Measurements from ENCODE around the gene GPALPP1. TPM values are rescaled to one million over a fixed set of nuclear protein-coding genes. Genes with fewer than 3 reads are reported as not detected.

Gene GPALPP1
- total RNA-seq, 1 donor from 2014 or later, result 18.5 TPM

DNA sequence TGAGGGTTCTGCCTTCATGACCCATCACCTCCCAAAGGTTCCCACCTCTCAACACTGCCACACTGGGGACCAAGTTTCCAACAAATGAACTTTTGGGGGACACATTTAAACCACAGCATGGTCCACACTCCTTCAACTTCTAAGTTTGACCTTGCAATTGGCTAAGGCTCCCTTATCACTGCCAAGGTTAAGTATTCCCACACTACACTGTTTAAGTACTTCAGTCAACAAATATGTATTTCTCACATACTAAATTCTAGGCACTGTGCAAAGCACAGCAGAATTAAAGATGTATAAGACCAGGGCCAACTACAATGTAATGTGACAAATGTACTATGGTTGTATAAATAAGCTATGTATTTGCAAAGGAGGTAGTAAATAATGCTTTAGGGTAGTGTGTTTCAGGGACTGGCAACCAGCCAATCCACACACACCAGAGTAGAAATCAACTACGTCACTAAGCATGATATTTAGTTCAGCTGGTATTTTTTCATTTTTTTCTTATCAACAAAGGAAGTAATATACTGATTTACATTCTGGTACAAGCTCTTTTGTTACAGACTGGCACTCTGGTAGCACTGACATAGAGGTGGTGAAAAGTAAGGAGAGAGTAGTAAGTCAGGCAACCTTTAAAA is 12.3 kb upstream of the GPALPP1 start:
- Histone ChIP-seq H3K27ac (ENCODE audit: low read depth, low read length) (no peak overlapping the region), H3K9ac (ENCODE audit: low read length) (no peak overlapping the region), H3K36me3 (ENCODE audit: insufficient read depth, low read length) (peaks cover 35% of the 10 kb centered on the region), H3K27me3 (ENCODE audit: insufficient read depth, low read length) (no peaks in the 10 kb centered on the region), H3K79me2 (ENCODE audit: insufficient read depth, low read length) (peaks cover 4% of the 10 kb centered on the region), H3K4me2 (ENCODE audit: low read length) (no peak overlapping the region), H3K9me3 (ENCODE audit: insufficient read depth, low read depth, low read length) (no peaks in the 10 kb centered on the region), H2AFZ (ENCODE audit: low read depth, low read length) (no peak overlapping the region), H3K4me1 (ENCODE audit: insufficient read depth, low read length) (peaks cover 7% of the 10 kb centered on the region), H3K4me3 (ENCODE audit: insufficient read depth, low read depth, low read length) (no peak overlapping the region), H4K20me1 (ENCODE audit: insufficient read depth, low read length) (peaks cover 3% of the 10 kb centered on the region)
- DNase-seq (ENCODE audit: low read depth) (no peak), FAIRE-seq (no peak)
- Mint-ChIP-seq H3K27ac (ENCODE audit: unreplicated experiment) (no peak overlapping the region), H3K27me3 (ENCODE audit: low read depth, unreplicated experiment) (no peaks in the 10 kb centered on the region), H3K4me3 (ENCODE audit: unreplicated experiment) (no peak overlapping the region), H3K9me3 (ENCODE audit: unreplicated experiment) (no peaks in the 10 kb centered on the region), H3K36me3 (ENCODE audit: low read depth, unreplicated experiment) (peaks cover 7% of the 10 kb centered on the region), H3K4me1 (ENCODE audit: low read depth, unreplicated experiment) (no peaks in the 10 kb centered on the region)
- no peak for TF ChIP-seq EZH2 (IDR thresholded peaks at IDR 0.05; ENCODE audit: insufficient read depth, low read length)
- TF ChIP-seq, protein P1, sequence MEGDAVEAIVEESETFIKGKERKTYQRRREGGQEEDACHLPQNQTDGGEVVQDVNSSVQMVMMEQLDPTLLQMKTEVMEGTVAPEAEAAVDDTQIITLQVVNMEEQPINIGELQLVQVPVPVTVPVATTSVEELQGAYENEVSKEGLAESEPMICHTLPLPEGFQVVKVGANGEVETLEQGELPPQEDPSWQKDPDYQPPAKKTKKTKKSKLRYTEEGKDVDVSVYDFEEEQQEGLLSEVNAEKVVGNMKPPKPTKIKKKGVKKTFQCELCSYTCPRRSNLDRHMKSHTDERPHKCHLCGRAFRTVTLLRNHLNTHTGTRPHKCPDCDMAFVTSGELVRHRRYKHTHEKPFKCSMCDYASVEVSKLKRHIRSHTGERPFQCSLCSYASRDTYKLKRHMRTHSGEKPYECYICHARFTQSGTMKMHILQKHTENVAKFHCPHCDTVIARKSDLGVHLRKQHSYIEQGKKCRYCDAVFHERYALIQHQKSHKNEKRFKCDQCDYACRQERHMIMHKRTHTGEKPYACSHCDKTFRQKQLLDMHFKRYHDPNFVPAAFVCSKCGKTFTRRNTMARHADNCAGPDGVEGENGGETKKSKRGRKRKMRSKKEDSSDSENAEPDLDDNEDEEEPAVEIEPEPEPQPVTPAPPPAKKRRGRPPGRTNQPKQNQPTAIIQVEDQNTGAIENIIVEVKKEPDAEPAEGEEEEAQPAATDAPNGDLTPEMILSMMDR (IDR thresholded peaks at IDR 0.05; ENCODE audit: insufficient read depth, low read depth, low read length), result no peak

DNA sequence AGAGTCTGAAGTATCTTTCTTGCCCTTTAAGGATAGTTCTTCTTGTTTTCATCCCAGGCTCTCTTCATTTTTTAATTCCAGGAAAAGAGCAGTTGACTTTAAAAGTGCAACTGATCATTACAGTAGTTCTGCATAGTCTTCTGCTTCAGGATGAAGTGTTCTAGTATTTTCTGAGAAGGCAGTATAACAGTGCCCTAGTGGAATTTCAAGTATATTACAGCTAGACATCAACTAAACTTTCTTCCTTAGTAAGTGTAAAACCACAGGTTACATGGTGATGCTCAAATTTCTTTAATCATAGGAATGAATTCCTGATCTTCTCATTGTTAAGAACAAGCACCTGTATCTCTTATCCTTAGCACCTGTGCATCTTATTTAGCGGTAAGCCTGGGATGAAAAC is 11.0 kb upstream of the GPALPP1 start:
- peaks cover 35% of the 10 kb centered on the region for H3K36me3 ChIP-seq (ENCODE audit: insufficient read depth, low read length)
- peaks cover 15% of the 10 kb centered on the region for H3K79me2 ChIP-seq (ENCODE audit: insufficient read depth, low read length)
- H3K9me3 ChIP-seq (ENCODE audit: insufficient read depth, low read depth, low read length), result no peaks in the 10 kb centered on the region
- Mint-ChIP-seq H3K4me3 (ENCODE audit: unreplicated experiment) (no peak overlapping the region), H3K27me3 (ENCODE audit: low read depth, unreplicated experiment) (no peaks in the 10 kb centered on the region), H3K27ac (ENCODE audit: unreplicated experiment) (no peak overlapping the region), H3K36me3 (ENCODE audit: low read depth, unreplicated experiment) (peaks cover 7% of the 10 kb centered on the region), H3K4me1 (ENCODE audit: low read depth, unreplicated experiment) (no peaks in the 10 kb centered on the region), H3K9me3 (ENCODE audit: unreplicated experiment) (no peaks in the 10 kb centered on the region)
- H3K27ac ChIP-seq (ENCODE audit: low read depth, low read length), result no peak overlapping the region
- H3K4me2 ChIP-seq (ENCODE audit: low read length), result no peak overlapping the region
- TF ChIP-seq, protein P1 (IDR thresholded peaks at IDR 0.05; ENCODE audit: insufficient read depth, low read depth, low read length), result peak; percentile 28
- TF ChIP-seq EZH2 (IDR thresholded peaks at IDR 0.05; ENCODE audit: insufficient read depth, low read length), result no peak
- no peaks in the 10 kb centered on the region for H3K27me3 ChIP-seq (ENCODE audit: insufficient read depth, low read length)
- no peak overlapping the region for H3K4me3 ChIP-seq (ENCODE audit: insufficient read depth, low read depth, low read length)
- peaks cover 7% of the 10 kb centered on the region for H3K4me1 ChIP-seq (ENCODE audit: insufficient read depth, low read length)
- no peak overlapping the region for H3K9ac ChIP-seq (ENCODE audit: low read length)
- FAIRE-seq (peak; percentile 86), DNase-seq (ENCODE audit: low read depth) (no peak)
- no peak overlapping the region for H2AFZ ChIP-seq (ENCODE audit: low read depth, low read length)
- peaks cover 3% of the 10 kb centered on the region for H4K20me1 ChIP-seq (ENCODE audit: insufficient read depth, low read length)

DNA sequence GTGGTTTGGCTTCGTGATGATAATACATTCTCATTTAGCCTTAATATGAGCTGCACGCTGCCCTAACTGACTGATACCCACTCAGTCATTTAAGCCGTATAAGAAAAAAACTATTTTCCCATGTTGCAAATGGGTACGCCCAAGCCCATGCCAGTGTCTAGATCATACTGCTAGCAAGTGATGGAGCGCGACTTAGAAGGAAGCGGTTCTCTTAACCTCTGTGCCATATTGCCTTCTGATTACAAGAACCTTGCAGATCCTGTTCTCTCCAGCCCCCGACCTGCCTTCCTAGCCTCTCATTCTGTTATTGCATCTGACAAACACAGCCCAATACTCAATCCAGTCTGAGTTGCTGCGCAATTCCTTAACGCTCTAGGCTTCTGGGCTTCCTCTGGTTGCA is 603 bp downstream of the GPALPP1 start:
- Histone ChIP-seq H3K27me3 (ENCODE audit: insufficient read depth, low read length) (no peaks in the 10 kb centered on the region), H3K4me1 (ENCODE audit: insufficient read depth, low read length) (peaks cover 18% of the 10 kb centered on the region), H3K9ac (ENCODE audit: low read length) (peak overlapping the region; percentile 94), H3K4me2 (ENCODE audit: low read length) (peak overlapping the region; percentile 93), H4K20me1 (ENCODE audit: insufficient read depth, low read length) (peaks cover 3% of the 10 kb centered on the region), H3K27ac (ENCODE audit: low read depth, low read length) (peak overlapping the region; percentile 90), H2AFZ (ENCODE audit: low read depth, low read length) (peak overlapping the region; percentile 88), H3K9me3 (ENCODE audit: insufficient read depth, low read depth, low read length) (no peaks in the 10 kb centered on the region), H3K4me3 (ENCODE audit: insufficient read depth, low read depth, low read length) (peak overlapping the region; percentile 86), H3K79me2 (ENCODE audit: insufficient read depth, low read length) (peaks cover 89% of the 10 kb centered on the region), H3K36me3 (ENCODE audit: insufficient read depth, low read length) (peaks cover 4% of the 10 kb centered on the region)
- Mint-ChIP-seq H3K9me3 (ENCODE audit: unreplicated experiment) (no peaks in the 10 kb centered on the region), H3K4me1 (ENCODE audit: low read depth, unreplicated experiment) (peaks cover 12% of the 10 kb centered on the region), H3K4me3 (ENCODE audit: unreplicated experiment) (peak overlapping the region; percentile 99), H3K36me3 (ENCODE audit: low read depth, unreplicated experiment) (peaks cover 2% of the 10 kb centered on the region), H3K27ac (ENCODE audit: unreplicated experiment) (peak overlapping the region; percentile 73), H3K27me3 (ENCODE audit: low read depth, unreplicated experiment) (no peaks in the 10 kb centered on the region)
- TF ChIP-seq, protein P1 (IDR thresholded peaks at IDR 0.05; ENCODE audit: insufficient read depth, low read depth, low read length), result no peak
- TF ChIP-seq EZH2 (IDR thresholded peaks at IDR 0.05; ENCODE audit: insufficient read depth, low read length), result no peak
- no peak for FAIRE-seq
- DNase-seq (ENCODE audit: low read depth), result no peak
